HepG2 (cell line): ENCODE results near the gene DOK7. TPM values are rescaled to one million over a fixed set of nuclear protein-coding genes. Genes with fewer than 3 reads are reported as not detected.
A peak's percentile ranks its signal among the peaks of the same experiment; 100 is the strongest.

Experiments used
- ATAC-seq: fragments of 200-7000 bp; cut with Tn5 transposase; 3 replicates; pipeline ENCODE4 v1.9.1; 2020; ENCODE audit warnings: mild to moderate bottlenecking, moderate library complexity
- BruUV-seq: library from RNA; stranded (reverse); fragments of 400-500 nt; replicated peaks from 2 replicates; lab custom pipeline; 2021; lab: Mats Ljungman, UMichigan
- CTCF ChIA-PET: fragments of 300-600 bp; formaldehyde crosslinking; extraction: SDS; loops from one replicate; lab custom pipeline; 2021; ENCODE audit warnings: low total read pairs, inconsistent platforms, low intra/inter-chr PET ratio; lab: Yijun Ruan, JAX
- POLR2A ChIA-PET: fragments of 350-600 bp; sonication (Branson Sonifier 250); formaldehyde crosslinking; loops from one replicate; lab custom pipeline; 2020; ENCODE audit warnings: antibody characterized with exemption, inconsistent platforms; lab: Yijun Ruan, JAX
- DNase-seq: peaks from one replicate; pipeline ENCODE4 v3.0.0-alpha.2; 2015; ENCODE audit warnings: low spot score
- FAIRE-seq: peaks from 3 replicates; lab custom pipeline; 2011; peaks lifted over from hg19 to GRCh38; lab: Jason Lieb, UNC
- H2AFZ ChIP-seq: one replicate; pipeline ENCODE4 v1.6.1; 2011; ENCODE audit warnings: low read length, inconsistent platforms
- H3K27ac ChIP-seq: fragments of 300-600 bp; 3 replicates; pipeline ENCODE4 v1.8.0; 2011; ENCODE audit warnings: mixed run types, mild to moderate bottlenecking, mixed read lengths, low read length, inconsistent platforms; ENCODE audit not compliant: insufficient read depth; ENCODE audit errors: extremely low read length
- H3K27me3 ChIP-seq, 2 experiments: fragments of 200-600 bp in 1 of 2; 2 replicates in 1 of 2; 3 replicates in 1 of 2; pipeline versions ENCODE4 v1.6.0 to v1.8.0; 2011; ENCODE audit warnings: low read length in 2 of 2, mild to moderate bottlenecking in 2 of 2, moderate library complexity in 2 of 2, inconsistent platforms in 1 of 2; ENCODE audit not compliant: insufficient read depth in 2 of 2, control insufficient read depth in 1 of 2
- H3K36me3 ChIP-seq, 2 experiments: fragments of 200-600 bp in 1 of 2; replicated peaks in 1 of 2; 2 replicates in 1 of 2; 3 replicates in 1 of 2; pipeline versions ENCODE4 v1.5.1 to v1.8.0; 2011; ENCODE audit warnings: low read length in 2 of 2, inconsistent platforms in 1 of 2; ENCODE audit not compliant: insufficient read depth in 2 of 2, control insufficient read depth in 1 of 2
- H3K4me1 ChIP-seq: 2 replicates; pipeline ENCODE4 v1.5.1; 2012; ENCODE audit warnings: low read length, inconsistent platforms; ENCODE audit not compliant: insufficient read depth
- H3K4me2 ChIP-seq: 2 replicates; pipeline ENCODE4 v1.6.0; 2011; ENCODE audit warnings: low read depth, low read length, inconsistent platforms
- H3K4me3 ChIP-seq, 3 experiments: fragments of 200-600 bp in 1 of 3; sonication (generic), shearing (Covaris generic) in 1 of 3; replicated peaks in 1 of 3; 2 replicates each; pipeline ENCODE4 v1.5.1; 2011 to 2016; ENCODE audit warnings: low read length in 3 of 3, inconsistent platforms in 2 of 3, low read depth in 2 of 3, mild to moderate bottlenecking in 2 of 3, control low read depth in 1 of 3, mixed read lengths in 1 of 3; ENCODE audit not compliant: insufficient read depth in 1 of 3
- H3K79me2 ChIP-seq: one replicate; pipeline ENCODE4 v1.6.1; 2011; ENCODE audit warnings: low read length, inconsistent platforms; ENCODE audit not compliant: insufficient read depth
- H3K9ac ChIP-seq: 2 replicates; pipeline ENCODE4 v1.6.0; 2011; ENCODE audit warnings: mild to moderate bottlenecking, low read depth, low read length, inconsistent platforms; ENCODE audit not compliant: insufficient read depth
- H3K9me3 ChIP-seq: 2 replicates; pipeline ENCODE4 v1.5.1; 2012; ENCODE audit warnings: mild to moderate bottlenecking, low read length
- H4K20me1 ChIP-seq: 2 replicates; pipeline ENCODE4 v1.6.0; 2011; ENCODE audit warnings: inconsistent platforms, mild to moderate bottlenecking, low read length, moderate library complexity; ENCODE audit not compliant: insufficient read depth
- CHD4 ChIP-seq: fragments of 200-600 bp; sonication (generic); IDR thresholded peaks from 2 replicates; pipeline ENCODE4 v1.7.0; 2017; ENCODE audit warnings: mild to moderate bottlenecking, low read length, borderline replicate concordance
- CTCF ChIP-seq: sonication (generic); formaldehyde crosslinking; IDR thresholded peaks from 2 replicates; pipeline ENCODE4 v1.5.0; 2020; ENCODE audit warnings: mild to moderate bottlenecking, missing genetic modification reagents, moderate library complexity
- DRAP1 ChIP-seq: IDR thresholded peaks from 2 replicates; pipeline ENCODE4 v1.6.1; 2016; ENCODE audit warnings: missing genetic modification reagents, missing compliant biosample characterization
- HOXD1 ChIP-seq: sonication (generic); formaldehyde crosslinking; IDR thresholded peaks from 2 replicates; pipeline ENCODE4 v1.5.0; 2020; ENCODE audit warnings: missing genetic modification reagents
- MBD4 ChIP-seq: IDR thresholded peaks from 2 replicates; pipeline ENCODE4 v1.6.1; 2012; ENCODE audit warnings: low read length, inconsistent platforms, borderline replicate concordance
- MXD3 ChIP-seq: IDR thresholded peaks from 2 replicates; pipeline ENCODE4 v1.6.1; 2016; ENCODE audit warnings: mild to moderate bottlenecking, missing biosample characterization, missing genetic modification reagents
- RAD21 ChIP-seq: fragments of 450-650 bp; formaldehyde crosslinking; IDR thresholded peaks from 2 replicates; pipeline ENCODE4 v1.5.0; 2020; ENCODE audit warnings: mild to moderate bottlenecking
- RBFOX2 ChIP-seq: fragments of 200-400 bp; formaldehyde crosslinking; IDR thresholded peaks from 2 replicates; pipeline ENCODE4 v1.6.1; 2017; ENCODE audit warnings: low read depth, mild to moderate bottlenecking, low read length
- STAG1 ChIP-seq: sonication (generic); formaldehyde crosslinking; IDR thresholded peaks from 2 replicates; pipeline ENCODE4 v1.4.0; 2020; ENCODE audit warnings: missing genetic modification reagents
- SYNCRIP ChIP-seq: fragments of 200-400 bp; formaldehyde crosslinking; IDR thresholded peaks from 2 replicates; pipeline ENCODE4 v1.6.1; 2018; ENCODE audit warnings: mild to moderate bottlenecking, low read depth, low read length; ENCODE audit not compliant: insufficient read depth
- TAF1 ChIP-seq: sonication (generic); formaldehyde crosslinking; IDR thresholded peaks from 2 replicates; pipeline ENCODE4 v1.4.0; 2020; ENCODE audit warnings: missing genetic modification reagents
- XRCC5 ChIP-seq: fragments of 200-400 bp; formaldehyde crosslinking; optimal IDR thresholded peaks from 2 replicates; pipeline ENCODE3; 2017; ENCODE audit warnings: mild to moderate bottlenecking, low read length
- ZBTB26 ChIP-seq: IDR thresholded peaks from 2 replicates; pipeline ENCODE4 v1.6.1; 2016; ENCODE audit warnings: missing compliant biosample characterization, missing genetic modification reagents, borderline replicate concordance
- ZBTB3 ChIP-seq: sonication (generic); formaldehyde crosslinking; IDR thresholded peaks from 2 replicates; pipeline ENCODE4 v1.4.0; 2020; ENCODE audit warnings: low read depth, mild to moderate bottlenecking, moderate library complexity, missing genetic modification reagents, borderline replicate concordance
- ZBTB7B ChIP-seq: sonication (generic); formaldehyde crosslinking; IDR thresholded peaks from 2 replicates; pipeline ENCODE4 v1.4.0; 2020; ENCODE audit warnings: missing genetic modification reagents
- ZFX ChIP-seq: sonication (generic); formaldehyde crosslinking; IDR thresholded peaks from 2 replicates; pipeline ENCODE4 v1.4.0; 2020; ENCODE audit warnings: mild to moderate bottlenecking, low read depth, missing genetic modification reagents, moderate library complexity
- ZNF17 ChIP-seq: sonication (generic); formaldehyde crosslinking; IDR thresholded peaks from 2 replicates; pipeline ENCODE4 v1.5.0; 2020; ENCODE audit warnings: mild to moderate bottlenecking, missing genetic modification reagents
- ZNF414 ChIP-seq: sonication (generic); formaldehyde crosslinking; IDR thresholded peaks from 2 replicates; pipeline ENCODE4 v1.5.0; 2020; ENCODE audit warnings: missing genetic modification reagents
- ZNF547 ChIP-seq: sonication (generic); formaldehyde crosslinking; IDR thresholded peaks from 2 replicates; pipeline ENCODE4 v1.5.1; 2020; ENCODE audit warnings: mild to moderate bottlenecking, missing genetic modification reagents
- WGBS: methylation state at CpG from one replicate; pipeline ENCODE4 v1.1.6; 2017; ENCODE audit warnings: low lambda C conversion rate; 5-methylcytosine and 5-hydroxymethylcytosine counted together
- in situ Hi-C: cut with HindIII; loops from 2 replicates; pipeline ENCODE4 v1.10.0; 2017; ENCODE audit warnings: low pct_unique_long_range_greater_than_20kb; ENCODE audit not compliant: extremely low pct_ligation_motif_present
- intact Hi-C: fragments of 100-400 bp; cut with micrococcal nuclease; formaldehyde crosslinking; loops from one replicate; pipeline ENCODE4 v1.10.0; 2022; ENCODE audit not compliant: unreplicated experiment
- polyA plus RNA-seq, 8 experiments: library from polyadenylated mRNA; depleted of rRNA in 3 of 8; stranded (reverse) in 7 of 8; unstranded in 1 of 8; fragments of >200 nt; fragmentation: Illumina TruSeq in 4 of 8; extraction: Trizol in 4 of 8; gene quantifications; 2 replicates each; pipeline versions ENCODE4 v1.2.1 to v1.2.3, GENCODE V29; 2011 to 2016; ENCODE audit warnings: low read depth in 4 of 8, missing spikeins in 1 of 8, mixed read lengths in 1 of 8; ENCODE audit not compliant: insufficient read depth in 1 of 8
- total RNA-seq, 5 experiments: library from RNA; depleted of rRNA; stranded (reverse); fragments of >200 nt; fragmentation: Illumina TruSeq; extraction: Trizol; gene quantifications; 2 replicates each; pipeline ENCODE4 v1.2.3, GENCODE V29; 2016; ENCODE audit warnings: low read depth in 1 of 5

DOK7 gene
- total and polyA plus RNA-seq, 2 of the 13 experiments (the other 11 are each of a cell fraction or from before 2014, with no cell fraction given), result 0.03 to 0.07 TPM

GRCh38 chr4:3465698-3466671 lies 2.9 kb downstream of the DOK7 start:
- WGBS, result 35% methylated on average over 10 of the region's 41 CpGs
- 0 out of 2 replicates have a peak overlapping the region, but pooled peaks have one; percentile 10 for H3K4me2 ChIP-seq
- no peaks in the 10 kb centered on the region for H4K20me1 ChIP-seq
- CTCF ChIA-PET, result interaction anchor here (1.1 kb wide), 1 partner anchor 359 kb away, joined by 4 read pairs; no protein-coding TSS in a partner anchor
- H3K79me2 ChIP-seq, result no peaks in the 10 kb centered on the region
- intact Hi-C loops, result no loop called here
- H3K4me1 ChIP-seq, result peaks cover 36% of the 10 kb centered on the region
- no peak overlapping the region for H3K9ac ChIP-seq
- no TSS peak for BruUV-seq
- H3K27ac ChIP-seq, result no peak overlapping the region
- peaks cover 27 to 69% of the 10 kb centered on the region in 2 experiments for H3K27me3 ChIP-seq
- FAIRE-seq (no peak), ATAC-seq (peak; percentile 77), DNase-seq (peak; percentile 31)
- no peak overlapping the region; a peak in 1 of 6 replicates for H3K4me3 ChIP-seq
- no peaks in the 10 kb centered on the region for H3K36me3 ChIP-seq
- no peaks in the 10 kb centered on the region for H3K9me3 ChIP-seq
- in situ Hi-C loops, result no loop called here
- POLR2A ChIA-PET, result no interaction called here
- H2AFZ ChIP-seq, result no peak overlapping the region
- no peak for TF ChIP-seq ZBTB26
- TF ChIP-seq CTCF (CRISPR knock-in tag), result peak; percentile 72
- no peak for TF ChIP-seq HOXD1
- TF ChIP-seq MXD3 (CRISPR knock-in tag), result no peak
- TF ChIP-seq RBFOX2, result no peak
- no peak for TF ChIP-seq ZNF547 (CRISPR knock-in tag)
- no peak for TF ChIP-seq SYNCRIP
- no peak for TF ChIP-seq DRAP1 (CRISPR knock-in tag)
- TF ChIP-seq STAG1, result peak; percentile 39; the same call in 1 of the 2 replicates
- TF ChIP-seq MBD4, result no peak
- TF ChIP-seq ZFX (CRISPR knock-in tag), result peak; percentile 23; the same call in 1 of the 2 replicates
- no peak for TF ChIP-seq ZNF414 (CRISPR knock-in tag)
- no peak for TF ChIP-seq TAF1
- TF ChIP-seq ZBTB7B (CRISPR knock-in tag), result no peak
- TF ChIP-seq XRCC5, result peak; percentile 66
- no peak for TF ChIP-seq CHD4
- no peak for TF ChIP-seq ZBTB3
- peak; percentile 72; the same call in 1 of the 2 replicates for TF ChIP-seq ZNF17
- TF ChIP-seq RAD21 (CRISPR knock-in tag), result peak; percentile 55; the same call in 1 of the 2 replicates
